Measurements from ENCODE around the gene FRMD5.
"Not testable (repeated sequence)": the region's sequence is repeated elsewhere in the genome, so short reads cannot be mapped to it uniquely, and the experiment has no call there.

FRMD5 gene

GRCh38 chr15:44035781-44036699 is 159.0 kb downstream of the FRMD5 start:
- H3K4me2 ChIP-seq (ENCODE audit: low read length) = no peak overlapping the region
- no peaks in the 10 kb centered on the region for H3K4me1 ChIP-seq (ENCODE audit: low read length)

DNA sequence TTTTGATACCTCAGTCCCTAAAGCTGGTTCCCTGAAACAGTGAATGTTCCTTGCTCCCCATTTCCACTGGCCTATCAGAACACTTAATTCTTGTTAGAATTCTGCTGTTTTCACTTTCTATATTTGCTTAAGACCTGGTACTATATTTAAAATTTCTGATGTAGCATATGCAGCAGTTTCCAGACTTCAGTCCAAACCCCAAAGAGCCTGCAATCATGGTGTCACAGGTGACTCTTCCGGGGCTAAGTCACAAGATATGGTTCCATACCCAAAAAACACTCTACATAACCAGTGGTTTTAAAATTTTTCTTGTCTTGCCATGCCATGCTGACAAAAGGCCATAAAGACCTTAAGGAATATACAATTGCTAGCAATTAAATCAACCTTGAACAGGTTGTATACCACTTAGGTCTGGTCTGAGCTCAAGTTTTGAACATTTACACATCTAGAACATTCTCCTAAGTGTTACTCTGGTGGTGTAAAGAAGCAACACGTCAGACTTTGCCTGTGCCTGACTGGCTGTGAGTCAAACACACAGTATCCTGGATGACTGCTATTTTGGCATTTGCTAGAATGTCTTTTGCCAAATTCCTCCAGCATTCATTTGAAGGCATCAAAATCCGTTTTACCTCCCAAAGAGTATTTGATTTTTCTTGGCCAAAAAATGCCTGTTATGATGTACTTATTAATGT is 160.0 kb downstream of the FRMD5 start:
- Histone ChIP-seq H3K27me3 (ENCODE audit: low read depth, low read length) (0 out of 2 replicates have a peak, but pooled peaks cover 2% of the 10 kb centered on the region), H3K9me3 (ENCODE audit: insufficient read depth, low read length) (no peaks in the 10 kb centered on the region), H3K4me1 (ENCODE audit: low read length) (no peaks in the 10 kb centered on the region), H3K79me2 (ENCODE audit: low read length) (no peaks in the 10 kb centered on the region), H3K36me3 (replicated peaks; ENCODE audit: low read depth, low read length) (no peaks in the 10 kb centered on the region), H3K9ac (ENCODE audit: low read length) (no peak overlapping the region), H3K4me2 (ENCODE audit: low read length) (no peak overlapping the region), H3K4me3 (ENCODE audit: low read length) (no peak overlapping the region), H2AFZ (ENCODE audit: low read depth, low read length) (no peak overlapping the region), H4K20me1 (ENCODE audit: insufficient read depth, low read length) (no peaks in the 10 kb centered on the region), H3K27ac (ENCODE audit: low read length) (no peak overlapping the region)
- TF ChIP-seq CTCF (IDR thresholded peaks at IDR 0.05; ENCODE audit: low read depth, low read length) (no peak), EZH2phosphoT487 (IDR thresholded peaks at IDR 0.05; ENCODE audit: low read depth) (no peak)

More at GRCh38 chr15:44035781-44036699, 159.0 kb downstream of the FRMD5 start:
- no peaks in the 10 kb centered on the region for H3K36me3 ChIP-seq (replicated peaks; ENCODE audit: low read depth, low read length)
- no peak overlapping the region for H2AFZ ChIP-seq (ENCODE audit: low read depth, low read length)
- H3K79me2 ChIP-seq (ENCODE audit: low read length) = no peaks in the 10 kb centered on the region
- no peaks in the 10 kb centered on the region for H4K20me1 ChIP-seq (ENCODE audit: insufficient read depth, low read length)
- 0 out of 2 replicates have a peak, but pooled peaks cover 2% of the 10 kb centered on the region for H3K27me3 ChIP-seq (ENCODE audit: low read depth, low read length)
- TF ChIP-seq EZH2phosphoT487 (IDR thresholded peaks at IDR 0.05; ENCODE audit: low read depth) (no peak), CTCF (IDR thresholded peaks at IDR 0.05; ENCODE audit: low read depth, low read length) (no peak)
- no peak overlapping the region for H3K4me3 ChIP-seq (ENCODE audit: low read length)
- H3K9me3 ChIP-seq (ENCODE audit: insufficient read depth, low read length) = no peaks in the 10 kb centered on the region
- no peak overlapping the region for H3K27ac ChIP-seq (ENCODE audit: low read length)
- H3K9ac ChIP-seq (ENCODE audit: low read length) = no peak overlapping the region

GRCh38 chr15:44034334-44034733 is 160.7 kb downstream of the FRMD5 start:
- Histone ChIP-seq H2AFZ (ENCODE audit: low read depth, low read length) (no peak overlapping the region), H3K4me3 (ENCODE audit: low read length) (no peak overlapping the region), H3K79me2 (ENCODE audit: low read length) (no peaks in the 10 kb centered on the region), H3K4me2 (ENCODE audit: low read length) (no peak overlapping the region), H3K36me3 (replicated peaks; ENCODE audit: low read depth, low read length) (no peaks in the 10 kb centered on the region), H3K9me3 (ENCODE audit: insufficient read depth, low read length) (no peaks in the 10 kb centered on the region), H3K9ac (ENCODE audit: low read length) (no peak overlapping the region), H3K27ac (ENCODE audit: low read length) (no peak overlapping the region), H4K20me1 (ENCODE audit: insufficient read depth, low read length) (no peaks in the 10 kb centered on the region), H3K4me1 (ENCODE audit: low read length) (no peaks in the 10 kb centered on the region), H3K27me3 (ENCODE audit: low read depth, low read length) (0 out of 2 replicates have a peak, but pooled peaks cover 2% of the 10 kb centered on the region)
- no peak for TF ChIP-seq EZH2phosphoT487 (IDR thresholded peaks at IDR 0.05; ENCODE audit: low read depth)
- no peak for TF ChIP-seq CTCF (IDR thresholded peaks at IDR 0.05; ENCODE audit: low read depth, low read length)

DNA sequence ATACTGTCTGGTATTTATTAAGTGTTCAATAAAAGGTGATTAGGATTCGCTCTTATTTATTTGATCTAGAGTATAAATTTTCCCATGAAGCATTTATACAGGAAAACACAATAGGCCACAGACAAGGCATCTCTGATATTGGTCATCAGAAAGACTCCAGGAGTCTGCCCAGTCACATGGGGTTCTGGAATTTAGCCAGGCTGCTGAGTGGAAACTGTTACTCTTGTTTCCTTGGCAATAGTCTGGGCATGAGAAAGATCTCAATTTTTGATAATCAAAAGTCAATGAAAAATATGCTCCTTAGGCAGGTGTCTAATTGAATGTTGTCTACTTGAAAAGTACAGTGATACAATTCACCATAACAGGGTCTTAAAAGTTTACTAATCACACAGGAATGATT is 161.2 kb downstream of the FRMD5 start:
- H3K4me3 ChIP-seq (ENCODE audit: low read length) = no peak overlapping the region
- no peaks in the 10 kb centered on the region for H3K79me2 ChIP-seq (ENCODE audit: low read length)
- no peak overlapping the region for H3K9ac ChIP-seq (ENCODE audit: low read length)
- H3K4me1 ChIP-seq (ENCODE audit: low read length) = no peaks in the 10 kb centered on the region
- no peaks in the 10 kb centered on the region for H3K9me3 ChIP-seq (ENCODE audit: insufficient read depth, low read length)
- H2AFZ ChIP-seq (ENCODE audit: low read depth, low read length) = no peak overlapping the region
- no peak overlapping the region for H3K4me2 ChIP-seq (ENCODE audit: low read length)
- TF ChIP-seq CTCF (IDR thresholded peaks at IDR 0.05; ENCODE audit: low read depth, low read length) (no peak), EZH2phosphoT487 (IDR thresholded peaks at IDR 0.05; ENCODE audit: low read depth) (no peak)
- H4K20me1 ChIP-seq (ENCODE audit: insufficient read depth, low read length) = no peaks in the 10 kb centered on the region
- H3K36me3 ChIP-seq (replicated peaks; ENCODE audit: low read depth, low read length) = no peaks in the 10 kb centered on the region
- no peak overlapping the region for H3K27ac ChIP-seq (ENCODE audit: low read length)
- 0 out of 2 replicates have a peak, but pooled peaks cover 2% of the 10 kb centered on the region for H3K27me3 ChIP-seq (ENCODE audit: low read depth, low read length)

DNA sequence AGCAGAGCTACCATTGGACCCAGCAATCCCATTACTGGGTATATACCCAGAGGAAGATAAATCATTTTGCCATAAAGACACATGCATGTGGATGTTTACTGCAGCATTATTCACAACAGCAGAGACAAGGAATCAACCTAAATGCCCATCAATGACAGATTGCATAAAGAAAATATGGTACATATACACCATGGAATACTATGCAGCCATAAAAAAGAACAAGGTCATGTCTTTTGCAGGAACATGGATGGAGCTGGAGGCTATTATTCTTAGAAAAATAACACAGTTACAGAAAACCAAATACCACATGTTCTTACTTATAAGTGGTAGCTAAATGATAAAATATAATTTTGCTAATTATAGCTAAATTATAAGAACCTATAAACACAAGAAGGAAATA is 162.3 kb downstream of the FRMD5 start:
- H3K27me3 ChIP-seq (ENCODE audit: low read depth, low read length); H3K4me3 ChIP-seq (ENCODE audit: low read length); H3K27ac ChIP-seq (ENCODE audit: low read length); H4K20me1 ChIP-seq (ENCODE audit: insufficient read depth, low read length); H3K9ac ChIP-seq (ENCODE audit: low read length); H3K9me3 ChIP-seq (ENCODE audit: insufficient read depth, low read length); H3K4me1 ChIP-seq (ENCODE audit: low read length); H3K4me2 ChIP-seq (ENCODE audit: low read length); H2AFZ ChIP-seq (ENCODE audit: low read depth, low read length); H3K79me2 ChIP-seq (ENCODE audit: low read length); H3K36me3 ChIP-seq (replicated peaks; ENCODE audit: low read depth, low read length): not testable (repeated sequence)

Data from OCI-LY3 (cell line).